SK-N-SH (cell line): ENCODE data around the gene TNFRSF4. TPM values are rescaled to one million over a fixed set of nuclear protein-coding genes. Genes with fewer than 3 reads are reported as not detected.

Experiments used
- CTCF ChIA-PET: fragments of 300-600, 350-600 bp; formaldehyde crosslinking; extraction: SDS; loops from one replicate; lab custom pipeline; 2021; lab: Yijun Ruan, JAX
- POLR2A ChIA-PET: fragments of 350-600 bp; sonication (Branson Sonifier 250); formaldehyde crosslinking; extraction: SDS; loops from one replicate; lab custom pipeline; 2020; ENCODE audit warnings: antibody characterized with exemption, inconsistent platforms; lab: Yijun Ruan, JAX
- DNase-seq: peaks from one replicate; pipeline ENCODE4 v3.0.0; 2012
- H2AFZ ChIP-seq: fragments of 200-600 bp; sonication (generic); 2 replicates; pipeline ENCODE4 v1.8.1; 2016; ENCODE audit warnings: antibody characterized with exemption, mild to moderate bottlenecking, low read depth
- H3F3A ChIP-seq: fragments of 200-600 bp; sonication (generic); replicated peaks from 2 replicates; pipeline ENCODE3; 2016; ENCODE audit warnings: antibody characterized with exemption, mild to moderate bottlenecking; ENCODE audit not compliant: insufficient read depth
- H3K27ac ChIP-seq, 2 experiments: fragments of 200-500 bp in 1 of 2; fragments of 200-600 bp in 1 of 2; sonication (Bioruptor generic) in 1 of 2; sonication (generic), shearing (Covaris generic) in 1 of 2; 2 replicates each; pipeline versions ENCODE4 v1.5.1 to v1.6.1; 2014 to 2016; ENCODE audit warnings: low read depth in 2 of 2, inconsistent platforms in 1 of 2, low read length in 1 of 2, mild to moderate bottlenecking in 1 of 2, mixed read lengths in 1 of 2
- H3K27me3 ChIP-seq: fragments of 200-600 bp; sonication (generic), shearing (Covaris generic); 2 replicates; pipeline ENCODE4 v1.6.1; 2016; ENCODE audit warnings: mixed run types; ENCODE audit not compliant: insufficient read depth
- H3K36me3 ChIP-seq, 2 experiments: fragments of 200-500 bp in 1 of 2; fragments of 200-600 bp in 1 of 2; sonication (Bioruptor generic) in 1 of 2; sonication (generic) in 1 of 2; replicated peaks in 1 of 2; 2 replicates each; pipeline versions ENCODE3 to v1.5.1; 2014 to 2016; ENCODE audit warnings: low read length in 1 of 2, mild to moderate bottlenecking in 1 of 2; ENCODE audit not compliant: insufficient read depth in 2 of 2, control insufficient read depth in 1 of 2
- H3K4me1 ChIP-seq, 2 experiments: fragments of 200-500 bp in 1 of 2; fragments of 200-600 bp in 1 of 2; sonication (Bioruptor generic) in 1 of 2; sonication (generic), shearing (Covaris generic) in 1 of 2; 2 replicates each; pipeline versions ENCODE4 v1.5.1 to v1.6.1; 2014 to 2016; ENCODE audit warnings: low read depth in 1 of 2, low read length in 1 of 2, mixed run types in 1 of 2; ENCODE audit not compliant: insufficient read depth in 2 of 2, control insufficient read depth in 1 of 2
- H3K4me2 ChIP-seq: fragments of 200-600 bp; sonication (generic), shearing (Covaris generic); 2 replicates; pipeline ENCODE4 v1.6.1; 2017; ENCODE audit warnings: mixed run types
- H3K4me3 ChIP-seq, 2 experiments: fragments of 200-500 bp in 1 of 2; fragments of 200-600 bp in 1 of 2; sonication (Bioruptor generic) in 1 of 2; sonication (generic), shearing (Covaris generic) in 1 of 2; 2 replicates each; pipeline versions ENCODE4 v1.5.1 to v1.8.1; 2014 to 2016; ENCODE audit warnings: low read depth in 2 of 2, inconsistent platforms in 1 of 2, low read length in 1 of 2, mild to moderate bottlenecking in 1 of 2, mixed read lengths in 1 of 2, moderate library complexity in 1 of 2
- H3K79me2 ChIP-seq: fragments of 200-600 bp; sonication (generic); 2 replicates; pipeline ENCODE4 v1.8.1; 2017; ENCODE audit warnings: mild to moderate bottlenecking; ENCODE audit not compliant: insufficient read depth
- H3K9ac ChIP-seq: fragments of 200-600 bp; sonication (generic); 2 replicates; pipeline ENCODE4 v1.6.1; 2017; ENCODE audit warnings: mixed run types
- H3K9me2 ChIP-seq: fragments of 200-600 bp; sonication (generic); 2 replicates; pipeline ENCODE4 v1.6.1; 2017; ENCODE audit warnings: mixed run types
- H3K9me3 ChIP-seq: fragments of 200-600 bp; sonication (generic); 2 replicates; pipeline ENCODE4 v1.6.1; 2017; ENCODE audit warnings: mixed run types, mild to moderate bottlenecking, moderate library complexity
- H4K20me1 ChIP-seq: fragments of 200-600 bp; sonication (generic); 2 replicates; pipeline ENCODE4 v1.6.1; 2017; ENCODE audit warnings: mild to moderate bottlenecking, mixed run types; ENCODE audit not compliant: insufficient read depth
- FOXJ3 ChIP-seq: sonication (generic); formaldehyde crosslinking; IDR thresholded peaks from 2 replicates; pipeline ENCODE4 v1.5.1; 2020; ENCODE audit warnings: mild to moderate bottlenecking, missing genetic modification reagents
- GATA2 ChIP-seq: sonication (generic); formaldehyde crosslinking; IDR thresholded peaks from 2 replicates; pipeline ENCODE4 v1.5.0; 2020; ENCODE audit warnings: mild to moderate bottlenecking, missing genetic modification reagents
- NFIC ChIP-seq: IDR thresholded peaks from 2 replicates; pipeline ENCODE4 v1.4.0; 2012; ENCODE audit warnings: borderline replicate concordance
- POLR2AphosphoS5 ChIP-seq: IDR thresholded peaks from 2 replicates; pipeline ENCODE4 v1.6.1; 2012; ENCODE audit warnings: low read depth, low read length
- RFX5 ChIP-seq: IDR thresholded peaks from 2 replicates; pipeline ENCODE4 v1.6.1; 2012; ENCODE audit warnings: mild to moderate bottlenecking, improper control_type of control experiment, low read length
- SIN3A ChIP-seq: IDR thresholded peaks from 2 replicates; pipeline ENCODE4 v1.6.1; 2012; ENCODE audit warnings: low read depth, mild to moderate bottlenecking, low read length, moderate library complexity, borderline replicate concordance
- TAF1 ChIP-seq: IDR thresholded peaks from 2 replicates; pipeline ENCODE4 v1.6.1; 2012; ENCODE audit warnings: low read depth, mild to moderate bottlenecking, low read length, moderate library complexity, borderline replicate concordance
- TEAD4 ChIP-seq: IDR thresholded peaks from 2 replicates; pipeline ENCODE4 v1.4.0; 2012; ENCODE audit warnings: mild to moderate bottlenecking, borderline replicate concordance; ENCODE audit not compliant: insufficient read depth
- YY1 ChIP-seq: IDR thresholded peaks from 2 replicates; pipeline ENCODE4 v1.4.0; 2012; ENCODE audit warnings: low read depth, mild to moderate bottlenecking
- WGBS: methylation state at CpG from one replicate; pipeline ENCODE4 v1.1.6; 2017; ENCODE audit warnings: low lambda C conversion rate; 5-methylcytosine and 5-hydroxymethylcytosine counted together
- polyA plus RNA-seq, 3 experiments: library from polyadenylated mRNA; depleted of rRNA; stranded (reverse); fragments of >200 nt; gene quantifications; 2 replicates each; pipeline ENCODE4 v1.2.3, GENCODE V29; 2012
- TF ChIP-seq, protein P1 (sequence below): IDR thresholded peaks from 2 replicates; pipeline ENCODE4 v1.4.0; 2012; ENCODE audit warnings: low read depth, borderline replicate concordance
- TF ChIP-seq, protein P2 (sequence below): fragments of 200-600 bp; sonication (generic); IDR thresholded peaks from 2 replicates; pipeline ENCODE4 v1.6.1; 2017; ENCODE audit warnings: antibody characterized with exemption, mild to moderate bottlenecking, moderate library complexity
- TF ChIP-seq, protein P3 (sequence below): IDR thresholded peaks from 2 replicates; pipeline ENCODE4 v1.4.0; 2012; ENCODE audit warnings: low read depth
- TF ChIP-seq, protein P4 (sequence below): fragments of 150-350 bp; IDR thresholded peaks from 2 replicates; pipeline ENCODE4 v1.6.1; 2017; ENCODE audit warnings: antibody characterized with exemption, low read length, low read depth, borderline replicate concordance
- TF ChIP-seq, protein P5 (sequence below): IDR thresholded peaks from 2 replicates; pipeline ENCODE4 v1.6.1; 2012; ENCODE audit warnings: mild to moderate bottlenecking, low read depth, low read length, moderate library complexity
- TF ChIP-seq, protein P6 (sequence below): IDR thresholded peaks from 2 replicates; pipeline ENCODE4; 2012

The TNFRSF4 gene
- polyA plus RNA-seq, 1 of the 3 experiments (the other 2 are of a cell fraction): not detected

DNA sequence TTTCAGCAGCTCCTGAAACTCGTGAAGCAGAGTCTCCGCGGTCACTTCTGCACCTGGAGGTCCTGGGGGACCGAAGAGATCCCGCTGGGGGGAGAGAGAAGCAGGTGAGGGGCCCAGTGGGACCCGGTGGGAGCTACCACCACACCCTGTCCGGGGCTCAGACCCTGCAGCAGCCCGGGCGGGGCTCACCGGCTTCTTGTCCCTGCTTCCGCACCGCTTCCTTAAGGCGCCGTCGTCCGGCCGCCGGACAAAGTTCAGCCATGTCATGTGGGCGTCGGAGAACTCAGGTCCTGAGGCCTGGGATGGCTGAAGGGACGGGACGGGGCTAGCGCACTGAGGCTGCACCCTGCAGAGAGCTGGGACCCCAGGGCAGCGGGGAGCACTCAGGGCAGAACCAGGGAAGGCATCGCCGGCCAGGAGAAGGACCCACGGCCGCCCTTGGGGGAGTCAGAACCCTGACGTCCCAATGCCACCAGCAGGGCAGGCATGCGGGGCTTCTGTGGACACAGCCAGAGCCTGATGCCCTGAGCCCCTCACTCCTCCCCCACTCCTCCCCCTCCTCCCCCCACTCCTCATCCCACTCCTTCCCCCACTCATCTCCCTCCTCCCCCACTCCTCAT is 30.3 kb upstream of the TNFRSF4 start:
- DNase-seq: no peak
- H3K79me2 ChIP-seq: no peaks in the 10 kb centered on the region
- CTCF ChIA-PET: no interaction called here
- H3K9me3 ChIP-seq: no peaks in the 10 kb centered on the region
- 83% methylated on average over 12 of the region's 30 CpGs for WGBS
- TF ChIP-seq NFIC: no peak
- TF ChIP-seq YY1: no peak
- no peak for TF ChIP-seq FOXJ3 (CRISPR knock-in tag)
- TF ChIP-seq, protein P1, sequence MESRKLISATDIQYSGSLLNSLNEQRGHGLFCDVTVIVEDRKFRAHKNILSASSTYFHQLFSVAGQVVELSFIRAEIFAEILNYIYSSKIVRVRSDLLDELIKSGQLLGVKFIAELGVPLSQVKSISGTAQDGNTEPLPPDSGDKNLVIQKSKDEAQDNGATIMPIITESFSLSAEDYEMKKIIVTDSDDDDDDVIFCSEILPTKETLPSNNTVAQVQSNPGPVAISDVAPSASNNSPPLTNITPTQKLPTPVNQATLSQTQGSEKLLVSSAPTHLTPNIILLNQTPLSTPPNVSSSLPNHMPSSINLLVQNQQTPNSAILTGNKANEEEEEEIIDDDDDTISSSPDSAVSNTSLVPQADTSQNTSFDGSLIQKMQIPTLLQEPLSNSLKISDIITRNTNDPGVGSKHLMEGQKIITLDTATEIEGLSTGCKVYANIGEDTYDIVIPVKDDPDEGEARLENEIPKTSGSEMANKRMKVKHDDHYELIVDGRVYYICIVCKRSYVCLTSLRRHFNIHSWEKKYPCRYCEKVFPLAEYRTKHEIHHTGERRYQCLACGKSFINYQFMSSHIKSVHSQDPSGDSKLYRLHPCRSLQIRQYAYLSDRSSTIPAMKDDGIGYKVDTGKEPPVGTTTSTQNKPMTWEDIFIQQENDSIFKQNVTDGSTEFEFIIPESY: no peak
- TF ChIP-seq, protein P2, sequence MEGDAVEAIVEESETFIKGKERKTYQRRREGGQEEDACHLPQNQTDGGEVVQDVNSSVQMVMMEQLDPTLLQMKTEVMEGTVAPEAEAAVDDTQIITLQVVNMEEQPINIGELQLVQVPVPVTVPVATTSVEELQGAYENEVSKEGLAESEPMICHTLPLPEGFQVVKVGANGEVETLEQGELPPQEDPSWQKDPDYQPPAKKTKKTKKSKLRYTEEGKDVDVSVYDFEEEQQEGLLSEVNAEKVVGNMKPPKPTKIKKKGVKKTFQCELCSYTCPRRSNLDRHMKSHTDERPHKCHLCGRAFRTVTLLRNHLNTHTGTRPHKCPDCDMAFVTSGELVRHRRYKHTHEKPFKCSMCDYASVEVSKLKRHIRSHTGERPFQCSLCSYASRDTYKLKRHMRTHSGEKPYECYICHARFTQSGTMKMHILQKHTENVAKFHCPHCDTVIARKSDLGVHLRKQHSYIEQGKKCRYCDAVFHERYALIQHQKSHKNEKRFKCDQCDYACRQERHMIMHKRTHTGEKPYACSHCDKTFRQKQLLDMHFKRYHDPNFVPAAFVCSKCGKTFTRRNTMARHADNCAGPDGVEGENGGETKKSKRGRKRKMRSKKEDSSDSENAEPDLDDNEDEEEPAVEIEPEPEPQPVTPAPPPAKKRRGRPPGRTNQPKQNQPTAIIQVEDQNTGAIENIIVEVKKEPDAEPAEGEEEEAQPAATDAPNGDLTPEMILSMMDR: no peak
- TF ChIP-seq, protein P3, sequence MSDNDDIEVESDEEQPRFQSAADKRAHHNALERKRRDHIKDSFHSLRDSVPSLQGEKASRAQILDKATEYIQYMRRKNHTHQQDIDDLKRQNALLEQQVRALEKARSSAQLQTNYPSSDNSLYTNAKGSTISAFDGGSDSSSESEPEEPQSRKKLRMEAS: no peak
- no peak for TF ChIP-seq GATA2 (CRISPR knock-in tag)
- TF ChIP-seq TAF1: no peak
- no peak for TF ChIP-seq TEAD4
- no peak for TF ChIP-seq POLR2AphosphoS5
- TF ChIP-seq, protein P4, sequence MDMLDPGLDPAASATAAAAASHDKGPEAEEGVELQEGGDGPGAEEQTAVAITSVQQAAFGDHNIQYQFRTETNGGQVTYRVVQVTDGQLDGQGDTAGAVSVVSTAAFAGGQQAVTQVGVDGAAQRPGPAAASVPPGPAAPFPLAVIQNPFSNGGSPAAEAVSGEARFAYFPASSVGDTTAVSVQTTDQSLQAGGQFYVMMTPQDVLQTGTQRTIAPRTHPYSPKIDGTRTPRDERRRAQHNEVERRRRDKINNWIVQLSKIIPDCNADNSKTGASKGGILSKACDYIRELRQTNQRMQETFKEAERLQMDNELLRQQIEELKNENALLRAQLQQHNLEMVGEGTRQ: no peak
- TF ChIP-seq, protein P5, sequence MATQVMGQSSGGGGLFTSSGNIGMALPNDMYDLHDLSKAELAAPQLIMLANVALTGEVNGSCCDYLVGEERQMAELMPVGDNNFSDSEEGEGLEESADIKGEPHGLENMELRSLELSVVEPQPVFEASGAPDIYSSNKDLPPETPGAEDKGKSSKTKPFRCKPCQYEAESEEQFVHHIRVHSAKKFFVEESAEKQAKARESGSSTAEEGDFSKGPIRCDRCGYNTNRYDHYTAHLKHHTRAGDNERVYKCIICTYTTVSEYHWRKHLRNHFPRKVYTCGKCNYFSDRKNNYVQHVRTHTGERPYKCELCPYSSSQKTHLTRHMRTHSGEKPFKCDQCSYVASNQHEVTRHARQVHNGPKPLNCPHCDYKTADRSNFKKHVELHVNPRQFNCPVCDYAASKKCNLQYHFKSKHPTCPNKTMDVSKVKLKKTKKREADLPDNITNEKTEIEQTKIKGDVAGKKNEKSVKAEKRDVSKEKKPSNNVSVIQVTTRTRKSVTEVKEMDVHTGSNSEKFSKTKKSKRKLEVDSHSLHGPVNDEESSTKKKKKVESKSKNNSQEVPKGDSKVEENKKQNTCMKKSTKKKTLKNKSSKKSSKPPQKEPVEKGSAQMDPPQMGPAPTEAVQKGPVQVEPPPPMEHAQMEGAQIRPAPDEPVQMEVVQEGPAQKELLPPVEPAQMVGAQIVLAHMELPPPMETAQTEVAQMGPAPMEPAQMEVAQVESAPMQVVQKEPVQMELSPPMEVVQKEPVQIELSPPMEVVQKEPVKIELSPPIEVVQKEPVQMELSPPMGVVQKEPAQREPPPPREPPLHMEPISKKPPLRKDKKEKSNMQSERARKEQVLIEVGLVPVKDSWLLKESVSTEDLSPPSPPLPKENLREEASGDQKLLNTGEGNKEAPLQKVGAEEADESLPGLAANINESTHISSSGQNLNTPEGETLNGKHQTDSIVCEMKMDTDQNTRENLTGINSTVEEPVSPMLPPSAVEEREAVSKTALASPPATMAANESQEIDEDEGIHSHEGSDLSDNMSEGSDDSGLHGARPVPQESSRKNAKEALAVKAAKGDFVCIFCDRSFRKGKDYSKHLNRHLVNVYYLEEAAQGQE: no peak
- TF ChIP-seq RFX5: no peak
- TF ChIP-seq SIN3A: no peak
- TF ChIP-seq, protein P6, sequence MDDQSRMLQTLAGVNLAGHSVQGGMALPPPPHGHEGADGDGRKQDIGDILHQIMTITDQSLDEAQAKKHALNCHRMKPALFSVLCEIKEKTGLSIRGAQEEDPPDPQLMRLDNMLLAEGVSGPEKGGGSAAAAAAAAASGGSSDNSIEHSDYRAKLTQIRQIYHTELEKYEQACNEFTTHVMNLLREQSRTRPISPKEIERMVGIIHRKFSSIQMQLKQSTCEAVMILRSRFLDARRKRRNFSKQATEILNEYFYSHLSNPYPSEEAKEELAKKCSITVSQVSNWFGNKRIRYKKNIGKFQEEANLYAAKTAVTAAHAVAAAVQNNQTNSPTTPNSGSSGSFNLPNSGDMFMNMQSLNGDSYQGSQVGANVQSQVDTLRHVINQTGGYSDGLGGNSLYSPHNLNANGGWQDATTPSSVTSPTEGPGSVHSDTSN: no peak
- H3K36me3 ChIP-seq: no peaks in the 10 kb centered on the region
- no peaks in the 10 kb centered on the region for H3F3A ChIP-seq
- H4K20me1 ChIP-seq: no peaks in the 10 kb centered on the region
- no peak overlapping the region for H3K9ac ChIP-seq
- no peak overlapping the region for H2AFZ ChIP-seq
- no peaks in the 10 kb centered on the region for H3K9me2 ChIP-seq
- no peaks in the 10 kb centered on the region for H3K27me3 ChIP-seq
- H3K27ac ChIP-seq: no peak overlapping the region
- no peak overlapping the region for H3K4me2 ChIP-seq
- no peak overlapping the region for H3K4me3 ChIP-seq
- peaks cover 0 to 5% of the 10 kb centered on the region in 2 experiments; a peak in 1 of 4 replicates for H3K4me1 ChIP-seq
- POLR2A ChIA-PET: no interaction called here
